ENCODE results near the gene FAM107A. TPM values are rescaled to one million over a fixed set of nuclear protein-coding genes. Genes with fewer than 3 reads are reported as not detected.

The FAM107A gene
- total RNA-seq, 1 donor from 2014 or later: not detected

- Mint-ChIP-seq H3K4me3 (no peak overlapping the region), H3K27ac (no peak overlapping the region), H3K27me3 (peaks cover 4% of the 10 kb centered on the region), H3K36me3 (ENCODE audit: low read depth) (no peaks in the 10 kb centered on the region), H3K9me3 (no peaks in the 10 kb centered on the region), H3K4me1 (no peaks in the 10 kb centered on the region)
- ATAC-seq (ENCODE audit: low read depth) (no peak), DNase-seq (no peak)
- TF ChIP-seq, protein P1, sequence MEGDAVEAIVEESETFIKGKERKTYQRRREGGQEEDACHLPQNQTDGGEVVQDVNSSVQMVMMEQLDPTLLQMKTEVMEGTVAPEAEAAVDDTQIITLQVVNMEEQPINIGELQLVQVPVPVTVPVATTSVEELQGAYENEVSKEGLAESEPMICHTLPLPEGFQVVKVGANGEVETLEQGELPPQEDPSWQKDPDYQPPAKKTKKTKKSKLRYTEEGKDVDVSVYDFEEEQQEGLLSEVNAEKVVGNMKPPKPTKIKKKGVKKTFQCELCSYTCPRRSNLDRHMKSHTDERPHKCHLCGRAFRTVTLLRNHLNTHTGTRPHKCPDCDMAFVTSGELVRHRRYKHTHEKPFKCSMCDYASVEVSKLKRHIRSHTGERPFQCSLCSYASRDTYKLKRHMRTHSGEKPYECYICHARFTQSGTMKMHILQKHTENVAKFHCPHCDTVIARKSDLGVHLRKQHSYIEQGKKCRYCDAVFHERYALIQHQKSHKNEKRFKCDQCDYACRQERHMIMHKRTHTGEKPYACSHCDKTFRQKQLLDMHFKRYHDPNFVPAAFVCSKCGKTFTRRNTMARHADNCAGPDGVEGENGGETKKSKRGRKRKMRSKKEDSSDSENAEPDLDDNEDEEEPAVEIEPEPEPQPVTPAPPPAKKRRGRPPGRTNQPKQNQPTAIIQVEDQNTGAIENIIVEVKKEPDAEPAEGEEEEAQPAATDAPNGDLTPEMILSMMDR (IDR thresholded peaks at IDR 0.05): no peak
- intact Hi-C loops (cut with micrococcal nuclease): no loop called here
- CTCF ChIA-PET: no interaction called here
- POLR2A ChIA-PET: no interaction called here
Observed at GRCh38 chr3:58594117-58594516, 16.9 kb upstream of the FAM107A start.

DNA sequence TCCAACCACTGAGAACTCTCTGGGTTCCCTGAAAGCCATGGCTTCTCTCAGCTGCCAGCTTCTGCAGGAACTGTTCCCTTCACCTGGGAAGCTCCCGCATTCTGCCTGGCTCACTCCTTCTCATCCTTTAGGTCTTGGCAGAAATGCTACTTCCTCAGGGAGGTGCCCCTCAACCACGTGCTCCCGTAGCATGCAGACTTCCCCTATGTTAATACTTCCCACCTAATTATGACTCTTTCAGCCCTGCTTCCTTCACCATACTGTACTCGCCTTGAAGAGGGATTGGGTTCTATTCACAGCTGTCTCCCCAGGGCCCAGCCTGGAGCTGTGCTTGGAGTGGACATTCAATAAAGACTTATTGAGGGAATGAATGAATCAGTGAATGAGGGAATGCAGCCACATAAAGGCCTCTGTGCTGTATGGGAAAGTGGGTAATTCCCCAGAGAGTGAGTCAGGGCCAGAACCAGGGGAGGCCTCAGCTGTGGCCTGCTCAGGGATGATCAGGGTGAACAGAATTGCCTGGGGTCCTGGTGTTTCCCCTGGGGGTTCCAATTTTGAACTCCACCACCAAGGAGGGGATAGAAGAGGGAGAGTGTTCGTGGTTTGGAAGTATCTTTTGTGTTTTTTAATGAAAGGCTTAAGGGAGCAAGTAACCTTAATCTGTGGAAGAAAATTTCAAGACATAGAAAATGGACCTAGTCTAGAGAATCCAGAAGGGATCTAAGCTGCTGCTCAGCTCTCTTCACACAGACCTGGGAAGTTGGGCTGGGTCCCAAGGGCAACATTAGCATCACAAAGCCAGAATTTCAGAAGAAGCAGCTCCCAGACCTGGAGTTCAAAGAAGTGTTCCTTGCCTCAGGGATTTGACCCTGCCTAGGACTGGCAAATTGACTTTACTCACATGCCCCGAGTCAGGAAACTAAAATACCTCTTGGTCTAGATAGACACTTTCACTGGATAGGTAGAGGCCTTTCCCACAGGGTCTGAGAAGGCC is 14.6 kb upstream of the FAM107A start:
- POLR2A ChIA-PET: no interaction called here
- no peak for DNase-seq
- CTCF ChIA-PET: no interaction called here
- TF ChIP-seq, protein P1 (IDR thresholded peaks at IDR 0.05): no peak
- Mint-ChIP-seq H3K27me3 (peaks cover 18% of the 10 kb centered on the region), H3K27ac (no peak overlapping the region), H3K9me3 (no peaks in the 10 kb centered on the region), H3K36me3 (ENCODE audit: low read depth) (no peaks in the 10 kb centered on the region), H3K4me3 (no peak overlapping the region), H3K4me1 (no peaks in the 10 kb centered on the region)
- ATAC-seq (ENCODE audit: low read depth): no peak
- intact Hi-C loops (cut with micrococcal nuclease): no loop called here

DNA sequence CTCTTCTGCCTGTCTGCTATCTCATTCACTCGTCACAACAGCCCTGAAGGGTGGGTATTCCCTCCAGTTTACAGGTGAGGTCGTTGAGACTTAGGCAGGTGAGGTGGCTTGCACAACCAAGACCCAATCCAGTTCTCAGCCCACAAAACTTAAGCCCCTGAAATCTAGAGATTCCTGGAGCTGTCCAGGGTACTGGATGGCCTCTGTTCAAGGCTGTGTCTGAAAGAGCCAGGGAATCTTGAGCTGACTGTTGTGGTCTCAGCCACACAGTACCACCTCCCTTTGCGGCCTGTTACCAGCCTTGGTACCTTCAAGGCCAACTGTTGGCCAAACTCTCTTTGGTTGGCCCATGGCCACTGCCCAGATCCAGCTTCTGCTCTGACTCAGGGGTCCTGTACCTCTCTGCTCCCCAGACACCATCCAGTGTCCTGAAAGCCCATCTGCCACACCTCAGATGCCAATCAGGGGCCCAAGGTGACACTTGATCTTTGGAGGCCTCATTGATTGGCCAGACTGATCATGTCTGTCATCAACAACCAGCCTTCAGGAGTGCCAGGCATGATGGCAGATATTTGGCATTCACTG is 10.9 kb upstream of the FAM107A start:
- ChIA-PET CTCF (interaction anchor here (0.9 kb wide), 1 partner anchor 10 kb away, joined by 3 read pairs; no protein-coding TSS in a partner anchor), POLR2A (no interaction called here)
- intact Hi-C loops (cut with micrococcal nuclease): no loop called here
- TF ChIP-seq, protein P1 (IDR thresholded peaks at IDR 0.05): no peak
- H3K9me3 Mint-ChIP-seq: peaks cover 2% of the 10 kb centered on the region
- H3K4me3 Mint-ChIP-seq: no peak overlapping the region
- H3K36me3 Mint-ChIP-seq (ENCODE audit: low read depth): no peaks in the 10 kb centered on the region
- ATAC-seq (ENCODE audit: low read depth) (no peak), DNase-seq (no peak)
- peaks cover 43% of the 10 kb centered on the region for H3K27me3 Mint-ChIP-seq
- H3K27ac Mint-ChIP-seq: no peak overlapping the region
- peaks cover 23% of the 10 kb centered on the region for H3K4me1 Mint-ChIP-seq

- TF ChIP-seq, protein P1 (IDR thresholded peaks at IDR 0.05): no peak
- Mint-ChIP-seq H3K9me3 (peaks cover 2% of the 10 kb centered on the region), H3K36me3 (ENCODE audit: low read depth) (no peaks in the 10 kb centered on the region), H3K27ac (no peak overlapping the region), H3K4me3 (no peak overlapping the region), H3K4me1 (peaks cover 23% of the 10 kb centered on the region), H3K27me3 (peaks cover 43% of the 10 kb centered on the region)
- ATAC-seq (ENCODE audit: low read depth) (no peak), DNase-seq (no peak)
- ChIA-PET POLR2A (no interaction called here), CTCF (no interaction called here)
- intact Hi-C loops (cut with micrococcal nuclease): no loop called here
Observed at GRCh38 chr3:58586776-58587192, 9.6 kb upstream of the FAM107A start.

- POLR2A ChIA-PET: no interaction called here
- no peak overlapping the region for H3K27ac Mint-ChIP-seq
- H3K27me3 Mint-ChIP-seq: peaks cover 45% of the 10 kb centered on the region
- no peaks in the 10 kb centered on the region for H3K36me3 Mint-ChIP-seq (ENCODE audit: low read depth)
- no peak for DNase-seq
- CTCF ChIA-PET: interaction anchor here (1.0 to 1.2 kb wide), 2 partner anchors 18 to 44 kb away, joined by 3 read pairs; no protein-coding TSS in a partner anchor
- H3K4me1 Mint-ChIP-seq: peaks cover 26% of the 10 kb centered on the region
- peak overlapping the region; percentile 86 for H3K4me3 Mint-ChIP-seq
- peak; percentile 18 for ATAC-seq (ENCODE audit: low read depth)
- TF ChIP-seq, protein P1 (IDR thresholded peaks at IDR 0.05): no peak
- intact Hi-C loops (cut with micrococcal nuclease): no loop called here
- H3K9me3 Mint-ChIP-seq: peaks cover 2% of the 10 kb centered on the region
Observed at GRCh38 chr3:58585994-58586393, 8.8 kb upstream of the FAM107A start.
